GM12873 (cell line): ENCODE results near the gene MINDY4.

Experiments used
- CTCF ChIP-seq: IDR thresholded peaks from 2 replicates; pipeline ENCODE4 v1.5.1; 2012; ENCODE audit warnings: low read depth, mild to moderate bottlenecking, moderate library complexity, low read length, control low read depth; ENCODE audit not compliant: insufficient read depth; ENCODE audit errors: missing control alignments

MINDY4 gene

GRCh38 chr7:30752484-30752883 is 18.7 kb upstream of the MINDY4 start:
- no peak for TF ChIP-seq CTCF

- no peak for TF ChIP-seq CTCF
Measured at GRCh38 chr7:30752979-30753378, 18.2 kb upstream of the MINDY4 start.

- TF ChIP-seq CTCF: no peak
Measured at GRCh38 chr7:30754315-30754877, 16.8 kb upstream of the MINDY4 start.

- no peak for TF ChIP-seq CTCF
Measured at GRCh38 chr7:30755384-30756154, 15.6 kb upstream of the MINDY4 start.

- no peak for TF ChIP-seq CTCF
Measured at GRCh38 chr7:30757342-30757692, 13.9 kb upstream of the MINDY4 start.

- no peak for TF ChIP-seq CTCF
Measured at GRCh38 chr7:30760514-30761213, 10.6 kb upstream of the MINDY4 start.
